D341Med (cell line): Measurements from ENCODE around the gene SCRN3.
"Not testable (repeated sequence)": the region's sequence is repeated elsewhere in the genome, so short reads cannot be mapped to it uniquely, and the experiment has no call there.

Experiments used
- DNase-seq: peaks from one replicate; pipeline ENCODE4 v3.0.0; 2012; ENCODE audit warnings: low spot score

SCRN3 gene

DNA sequence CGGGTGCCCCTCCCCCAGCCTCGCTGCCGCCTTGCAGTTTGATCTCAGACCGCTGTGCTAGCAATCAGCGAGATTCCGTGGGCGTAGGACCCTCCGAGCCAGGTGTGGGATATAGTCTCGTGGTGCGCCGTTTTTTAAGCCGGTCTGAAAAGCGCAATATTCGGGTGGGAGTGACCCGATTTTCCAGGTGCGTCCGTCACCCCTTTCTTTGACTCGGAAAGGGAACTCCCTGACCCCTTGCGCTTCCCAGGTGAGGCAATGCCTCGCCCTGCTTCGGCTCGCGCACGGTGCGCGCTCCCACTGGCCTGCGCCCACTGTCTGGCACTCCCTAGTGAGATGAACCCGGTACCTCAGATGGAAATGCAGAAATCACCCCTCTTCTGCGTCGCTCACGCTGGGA is 14.5 kb downstream of the SCRN3 start:
- not testable (repeated sequence) for DNase-seq

DNA sequence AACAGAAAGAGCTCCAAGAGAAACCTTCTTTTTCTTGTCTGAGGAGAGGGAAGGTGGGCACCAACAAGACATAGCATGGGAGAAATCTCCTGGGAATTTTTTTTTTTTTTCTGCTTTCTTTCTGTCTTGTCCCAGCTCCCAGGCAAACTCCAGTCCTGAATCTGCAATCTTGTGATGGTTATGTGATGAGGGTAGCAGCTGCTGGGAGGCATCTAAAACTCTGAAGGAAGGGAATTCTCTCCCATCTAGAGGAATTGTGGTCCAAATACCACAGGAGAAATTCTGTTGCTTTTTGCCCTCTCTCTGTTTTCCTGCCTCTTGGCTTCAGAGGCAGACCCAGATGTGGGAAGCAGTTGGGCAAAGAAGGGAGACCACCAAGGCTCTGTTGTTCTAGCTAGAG is 16.7 kb downstream of the SCRN3 start:
- no peak for DNase-seq

DNA sequence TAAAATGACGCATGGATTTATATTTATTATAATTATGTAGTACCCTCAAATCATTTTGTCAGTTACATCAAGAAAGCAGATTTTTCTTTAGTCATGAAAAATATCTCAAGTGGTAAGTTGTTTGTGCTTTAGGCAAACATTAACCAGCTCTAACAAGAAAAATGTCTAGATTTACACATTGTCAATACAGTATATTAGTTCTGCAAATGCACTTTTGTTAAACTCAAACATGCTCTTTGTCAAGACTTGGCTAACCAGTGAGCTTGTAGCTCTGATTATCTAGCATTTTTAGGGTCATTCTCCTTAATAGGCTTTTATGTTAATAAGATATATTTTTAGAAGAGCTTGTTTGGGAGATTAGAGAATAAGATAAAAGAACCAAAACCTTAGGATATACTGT is 32.7 kb downstream of the SCRN3 start:
- DNase-seq, result no peak

DNA sequence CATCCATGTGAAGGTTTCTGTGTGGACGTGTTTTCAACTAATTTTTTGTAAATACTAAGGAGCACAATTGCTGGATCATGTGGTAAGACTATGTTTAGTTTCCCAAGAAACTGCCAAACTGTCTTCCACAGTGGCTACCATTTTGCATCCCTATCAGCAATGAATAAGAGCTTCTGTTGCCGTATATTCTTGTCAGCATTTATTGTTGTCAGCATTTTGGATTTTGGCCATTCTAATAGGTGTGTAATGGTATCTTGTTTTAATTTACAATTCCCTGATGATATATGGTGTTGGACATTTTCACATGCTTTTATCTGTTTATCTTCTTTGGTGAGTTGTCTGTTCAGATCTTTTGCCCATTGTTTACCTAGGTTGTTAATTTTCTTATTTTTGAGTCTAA is 34.5 kb downstream of the SCRN3 start:
- no peak for DNase-seq

DNA sequence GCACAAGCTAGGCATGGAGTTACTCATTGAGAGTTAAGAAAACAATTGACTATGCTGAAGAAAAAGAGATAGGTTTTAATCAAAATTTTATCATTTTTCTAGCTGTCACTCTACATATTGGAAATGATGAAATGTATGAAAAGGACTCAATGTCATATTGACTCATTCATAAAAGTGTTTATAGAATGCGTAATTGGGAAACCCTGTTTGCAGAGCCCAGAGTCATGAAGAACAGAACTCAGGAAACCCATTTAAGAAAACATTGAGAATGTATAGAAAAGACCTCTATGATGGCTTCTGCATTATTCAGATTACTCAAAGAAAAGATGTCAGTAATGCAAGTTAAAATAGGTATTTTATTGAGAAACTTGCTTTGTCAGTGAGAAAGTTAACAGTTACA is 36.4 kb downstream of the SCRN3 start:
- no peak for DNase-seq

DNA sequence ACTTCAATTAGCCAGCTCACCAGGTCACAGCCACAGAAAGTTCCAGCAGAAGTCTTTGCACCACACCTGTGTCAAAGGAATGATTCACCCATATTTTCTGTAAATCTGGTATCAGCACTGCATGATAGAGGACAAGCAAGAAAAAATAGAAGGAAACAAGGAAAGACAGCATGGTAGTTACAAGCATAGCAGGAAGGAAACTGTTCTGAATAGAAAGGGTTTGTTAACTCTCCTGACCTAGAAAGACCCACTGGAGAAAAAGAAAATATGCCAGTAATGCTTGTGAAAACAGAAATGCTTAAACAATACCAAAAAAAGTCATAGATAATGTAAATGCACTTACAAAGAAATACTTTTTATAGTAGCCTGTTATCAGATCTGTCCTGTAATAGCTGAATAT is 40.8 kb downstream of the SCRN3 start:
- DNase-seq, result no peak

DNA sequence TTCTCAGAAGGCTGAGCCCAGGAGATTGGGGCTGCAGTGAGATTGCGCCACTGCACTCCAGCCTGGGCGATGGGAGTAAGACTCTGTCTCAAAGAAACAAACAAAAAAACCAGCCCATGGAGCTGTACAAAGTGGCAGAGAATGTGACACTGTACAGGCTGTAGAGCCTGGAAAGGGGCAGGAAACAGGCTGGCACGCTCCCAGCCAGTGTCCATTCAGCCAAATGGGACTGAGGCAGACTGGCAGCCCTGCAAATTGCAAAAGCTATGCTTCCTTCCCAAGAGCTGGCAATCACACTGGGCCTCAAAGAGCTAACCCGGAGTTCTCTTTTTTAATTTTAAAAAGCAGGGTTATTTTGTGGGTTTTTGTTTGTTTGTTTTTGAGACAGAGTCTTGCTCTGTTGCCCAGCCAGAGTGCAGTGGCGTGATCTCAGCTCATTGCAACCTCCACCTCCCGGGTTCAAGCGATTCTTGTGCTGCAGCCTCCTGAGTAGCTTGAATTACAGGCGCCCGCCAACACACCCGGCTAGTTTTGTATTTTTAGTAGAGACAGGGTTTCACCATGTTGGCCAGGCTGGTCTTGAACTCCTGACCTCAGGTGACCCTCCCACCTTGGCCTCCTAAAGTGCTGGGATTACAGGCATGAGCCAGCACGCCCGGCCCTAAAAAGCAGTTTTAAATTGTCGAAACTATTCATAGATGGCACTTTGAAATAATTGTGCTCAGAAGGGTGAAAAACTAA is 42.8 kb downstream of the SCRN3 start:
- no peak for DNase-seq

DNA sequence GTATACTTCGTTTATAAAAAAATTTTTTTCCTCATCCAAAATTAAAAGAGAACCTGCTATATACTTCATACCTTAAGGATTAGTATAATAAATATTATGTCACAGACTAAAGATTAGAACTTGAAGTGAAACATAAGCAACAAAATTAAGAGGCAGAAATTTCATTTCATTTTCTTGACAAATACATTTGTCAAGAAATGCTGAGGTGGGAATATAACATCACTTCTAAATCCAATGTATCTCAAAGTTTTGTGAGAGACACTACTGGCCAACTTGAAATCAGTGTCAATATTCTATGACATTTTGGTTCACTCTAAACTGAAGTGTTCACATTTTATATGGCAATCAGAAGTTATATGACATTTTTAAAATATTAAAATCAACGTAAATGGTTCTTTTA is 43.8 kb downstream of the SCRN3 start:
- no peak for DNase-seq

DNA sequence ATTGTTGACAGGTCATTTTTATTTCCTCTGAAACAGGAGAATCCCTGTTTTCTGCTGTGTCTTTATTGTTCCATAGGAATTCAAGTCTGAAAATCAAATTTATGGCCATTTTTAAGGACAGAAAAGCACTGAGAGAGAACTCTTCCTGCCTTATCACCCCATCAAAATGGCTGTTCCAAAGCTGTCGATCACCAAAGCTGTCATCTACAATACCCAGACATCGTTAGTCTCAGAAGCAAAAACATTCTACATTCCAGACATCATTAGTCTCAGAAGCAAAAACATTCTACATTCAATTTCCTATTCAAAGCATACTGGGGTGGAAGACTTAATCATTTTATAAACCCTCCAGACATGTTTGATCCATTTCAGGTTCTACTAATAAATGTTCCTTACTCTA is 44.4 kb downstream of the SCRN3 start:
- DNase-seq, result no peak

DNA sequence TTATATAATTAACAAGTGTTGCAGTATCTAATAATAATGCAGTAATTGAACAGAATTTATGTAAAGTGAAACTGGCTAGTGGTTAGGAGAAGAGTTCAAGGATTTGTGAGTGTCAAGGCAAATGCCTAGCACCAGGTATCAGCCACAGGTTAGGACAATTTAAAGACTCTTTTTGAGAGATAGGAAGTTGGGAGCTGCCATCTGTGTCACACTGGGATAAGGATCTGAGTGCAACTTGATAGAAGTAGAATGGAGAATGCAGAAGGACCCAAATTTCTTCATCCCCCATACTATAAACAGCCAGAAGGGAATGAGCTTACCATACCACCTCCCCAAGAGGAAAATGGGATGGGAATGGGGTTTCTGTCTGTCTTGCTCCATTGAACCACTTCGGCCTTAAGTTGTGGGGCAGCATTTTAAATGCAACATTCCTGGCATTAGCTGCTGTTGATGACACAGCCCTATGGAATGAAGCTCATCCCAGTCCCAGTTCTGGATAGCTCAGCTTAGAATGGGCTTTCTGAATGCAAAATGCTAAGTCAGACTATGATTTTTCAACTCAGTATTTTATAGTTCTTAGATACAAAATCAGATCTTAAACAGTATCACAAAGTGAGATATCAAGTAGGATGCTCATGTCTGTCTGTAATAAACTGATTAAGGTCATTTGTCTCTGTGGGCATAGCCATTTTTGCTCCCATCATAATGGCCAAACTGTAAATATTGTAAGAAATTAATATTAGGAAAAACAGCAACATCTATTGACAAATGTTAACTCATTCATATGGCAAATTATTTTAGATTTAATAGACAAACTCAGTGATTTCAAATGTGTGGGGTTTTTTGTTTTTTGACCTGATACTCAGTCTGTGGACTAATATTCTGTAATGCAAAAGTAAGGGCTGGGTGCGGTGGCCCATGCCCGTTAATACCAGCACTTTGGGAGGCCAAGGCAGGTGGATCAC is 47.3 kb downstream of the SCRN3 start:
- DNase-seq, result no peak

DNA sequence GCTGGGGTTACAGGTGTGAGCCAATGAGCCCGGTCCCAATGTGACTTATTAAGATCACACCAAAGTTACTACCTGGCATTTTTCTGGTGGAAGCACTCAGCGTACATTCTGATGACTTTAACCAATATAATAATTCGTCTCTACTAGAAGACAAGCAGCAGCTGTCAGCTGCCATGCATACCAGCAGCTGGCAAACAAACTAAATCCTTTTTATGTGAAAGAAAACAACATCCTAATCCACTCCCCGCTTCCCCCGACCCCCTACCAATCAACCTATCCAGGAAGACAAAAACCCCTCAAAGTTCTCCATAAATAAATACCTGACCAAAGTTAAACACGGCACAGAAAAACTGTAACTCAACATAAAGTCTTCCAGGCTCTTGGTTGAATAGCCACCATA is 49.2 kb downstream of the SCRN3 start:
- DNase-seq, result no peak

DNA sequence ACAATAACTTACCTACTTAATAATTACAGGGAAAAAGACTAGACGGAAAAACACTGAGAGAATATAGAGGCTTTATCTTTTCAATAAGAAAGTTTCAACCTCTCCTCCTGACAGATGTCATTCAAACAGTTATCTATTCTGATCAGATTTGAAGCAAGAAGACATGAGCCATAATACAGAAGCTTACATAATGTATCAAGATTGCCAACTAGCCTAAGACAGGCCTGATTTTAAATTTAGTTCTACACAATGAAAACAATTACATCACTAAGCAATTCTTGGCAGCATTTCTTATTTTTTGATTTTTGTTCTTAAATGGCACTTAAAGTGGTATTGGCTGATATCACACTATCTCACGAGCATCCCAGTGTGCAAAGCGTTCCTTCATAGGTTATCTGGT is 49.7 kb downstream of the SCRN3 start:
- no peak for DNase-seq

DNA sequence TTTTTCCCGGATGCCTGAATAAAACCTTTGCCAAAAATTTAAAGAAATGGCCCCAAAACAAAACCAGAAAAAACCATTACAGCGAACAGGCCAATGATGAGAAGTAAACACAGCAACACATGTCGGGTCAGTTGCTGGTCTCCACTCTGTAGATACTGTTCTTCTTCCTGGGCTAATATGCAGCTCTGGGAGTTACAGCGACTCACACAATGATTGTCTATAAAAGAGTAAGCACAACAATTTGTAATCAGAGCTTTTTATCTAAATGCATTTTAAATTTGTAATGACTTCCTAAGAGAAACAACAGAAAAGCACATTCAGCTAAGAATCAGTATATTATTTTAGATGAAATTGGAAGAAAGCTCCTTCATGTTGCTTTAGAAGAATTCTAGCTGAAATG is 51.0 kb downstream of the SCRN3 start:
- no peak for DNase-seq

DNA sequence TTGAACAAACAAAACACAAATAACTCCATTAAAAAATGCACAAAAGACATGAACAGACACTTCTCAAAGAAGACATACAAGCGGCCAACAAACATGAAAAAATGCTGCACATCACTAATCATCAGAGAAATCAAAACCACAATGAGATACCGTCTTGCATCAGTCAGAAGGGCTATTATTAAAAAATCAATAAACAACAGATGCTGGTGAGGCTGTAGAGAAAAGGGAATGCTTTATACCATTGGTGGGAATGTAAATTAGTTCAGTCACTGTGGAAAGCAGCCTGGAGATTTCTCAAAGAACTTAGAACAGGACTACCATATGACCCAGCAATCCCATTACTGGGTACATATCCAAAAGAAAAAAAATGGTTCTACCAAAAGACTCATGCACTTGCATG is 53.5 kb downstream of the SCRN3 start:
- DNase-seq, result no peak

DNA sequence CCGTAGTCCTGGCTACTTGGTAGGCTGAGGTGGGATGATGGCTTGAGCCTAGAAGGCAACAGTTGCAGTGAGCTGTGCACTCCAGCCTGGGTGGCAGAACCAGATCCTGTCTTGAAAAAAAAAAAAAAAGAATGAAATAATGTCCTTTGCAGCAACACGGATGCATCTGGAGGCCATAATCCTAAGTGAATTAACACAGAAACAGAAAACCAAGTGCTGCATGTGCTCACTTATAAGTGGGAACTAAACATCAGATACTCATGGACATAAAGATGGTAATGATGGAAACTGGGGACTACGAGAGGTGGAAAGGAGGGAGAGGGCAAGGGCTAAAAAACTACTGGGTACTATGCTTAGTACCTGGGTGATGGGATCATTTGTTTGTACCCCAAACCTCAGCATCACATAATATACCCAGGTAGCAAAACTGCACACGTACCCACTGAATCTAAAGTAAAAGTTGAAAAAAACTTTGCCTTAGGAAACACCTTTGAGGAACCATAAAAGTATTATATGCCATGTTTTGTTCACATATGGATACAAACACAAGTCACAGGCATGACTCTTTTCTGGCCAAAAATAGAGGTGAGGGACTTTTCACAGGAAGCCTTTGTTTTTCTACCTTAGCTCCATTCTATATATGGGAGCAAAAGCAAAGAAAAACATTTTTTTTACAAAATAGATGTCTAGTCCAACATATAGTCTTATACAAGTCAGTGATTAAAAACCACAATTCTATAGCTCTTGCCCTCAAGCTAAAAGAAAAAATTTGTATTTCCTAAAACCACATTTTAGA is 54.7 kb downstream of the SCRN3 start:
- no peak for DNase-seq

DNA sequence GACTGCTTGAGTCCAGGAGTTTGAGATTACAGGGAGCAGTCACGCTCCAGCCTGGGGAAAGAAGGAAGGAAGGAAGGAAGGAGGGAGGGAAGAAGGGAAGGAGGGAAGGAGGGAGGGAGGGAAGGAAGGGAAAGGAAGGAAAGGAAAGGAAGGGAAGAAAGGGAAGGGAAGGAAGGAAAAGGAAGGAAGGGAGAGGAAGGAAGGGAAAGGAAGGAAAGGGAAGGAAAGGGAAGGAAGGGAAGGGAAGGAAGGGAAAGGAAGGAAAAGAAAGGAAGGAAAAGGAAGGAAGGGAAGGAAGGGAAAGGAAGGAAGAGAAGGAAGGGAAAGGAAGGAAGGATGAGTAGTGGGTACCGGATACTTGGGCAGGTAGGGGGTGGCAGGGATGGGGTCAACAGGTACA is 59.0 kb downstream of the SCRN3 start:
- DNase-seq, result no peak

DNA sequence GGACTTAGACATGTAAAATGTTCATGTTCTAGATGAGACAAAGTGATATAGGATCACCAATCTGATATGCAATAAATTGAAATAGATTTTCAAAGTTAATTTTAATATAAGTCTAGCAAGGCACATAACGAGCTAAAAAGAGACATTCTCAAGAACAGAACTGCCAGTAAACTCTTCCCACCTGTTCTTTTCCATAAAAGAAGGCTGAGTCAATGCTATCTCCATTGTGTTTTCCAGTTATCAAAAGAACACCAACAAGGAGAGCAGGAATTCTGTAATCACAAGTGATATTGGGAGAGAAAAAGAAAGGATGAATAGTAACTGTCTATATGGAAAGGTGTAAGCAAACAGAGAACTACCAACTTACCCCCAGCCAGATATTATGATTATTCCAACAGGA is 65.7 kb downstream of the SCRN3 start:
- no peak for DNase-seq

DNA sequence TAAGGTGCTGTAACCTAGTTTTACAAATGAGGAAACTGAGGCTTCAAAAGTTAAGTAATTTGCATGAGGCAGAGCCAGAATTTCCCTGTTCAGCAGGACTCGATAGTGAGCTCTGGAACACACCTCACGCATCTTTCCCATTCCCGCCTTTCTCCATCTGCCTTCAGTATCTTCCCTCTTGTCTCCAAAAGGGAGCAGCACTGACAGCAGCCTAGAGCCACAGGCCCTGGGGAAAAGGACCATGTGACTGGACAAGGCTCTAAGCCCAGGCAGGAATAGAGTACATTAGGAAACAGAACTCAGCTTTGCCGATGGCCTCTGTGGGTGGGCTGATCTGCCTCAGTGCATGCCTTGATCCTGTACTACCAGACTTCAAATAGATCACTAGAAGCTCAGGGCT is 69.8 kb downstream of the SCRN3 start:
- peak; percentile 48 for DNase-seq

DNA sequence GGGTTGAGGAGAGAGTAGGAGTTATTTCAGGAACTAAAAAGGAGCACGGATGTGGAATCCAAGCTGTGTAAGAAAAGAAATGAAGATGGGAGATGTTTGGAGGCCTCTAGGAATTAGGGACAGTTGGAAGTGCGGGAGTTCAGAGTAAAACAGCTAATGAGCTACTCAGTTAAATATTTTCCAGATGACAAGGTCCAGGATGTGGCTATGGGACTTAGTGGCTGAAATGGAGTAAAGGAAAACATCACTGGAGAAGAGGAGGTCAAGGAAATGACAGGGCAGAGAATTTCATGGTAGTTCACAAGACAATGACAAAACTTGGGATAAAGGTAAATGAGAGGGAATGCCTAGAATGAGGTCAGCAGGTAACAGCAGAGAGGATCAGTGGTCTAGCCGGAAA is 78.3 kb downstream of the SCRN3 start:
- DNase-seq, result no peak

DNA sequence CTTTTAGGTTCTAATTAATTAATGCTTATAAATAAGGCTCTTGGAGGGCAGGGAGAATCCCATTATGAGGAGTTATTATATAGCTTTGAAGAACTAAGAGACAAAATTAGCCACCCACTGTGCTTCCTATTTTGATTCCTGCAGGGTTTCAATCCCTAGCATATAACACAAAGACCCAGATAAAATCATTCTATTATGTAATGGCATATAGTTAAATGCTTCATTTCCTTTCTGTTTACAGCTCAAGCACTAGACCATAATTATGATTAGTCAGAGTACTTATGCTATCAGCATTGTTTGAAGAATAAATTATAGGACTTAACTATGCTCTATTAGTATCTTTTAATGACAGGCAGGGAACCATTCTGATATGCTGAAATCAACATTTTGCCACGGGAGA is 82.2 kb downstream of the SCRN3 start:
- DNase-seq, result no peak
